Caco-2 (cell line): ENCODE results near the gene FAM167B. TPM values are rescaled to one million over a fixed set of nuclear protein-coding genes. Genes with fewer than 3 reads are reported as not detected.

Experiments used
- BruUV-seq: library from RNA; stranded (reverse); fragments of 400-500 nt; replicated peaks from 2 replicates; lab custom pipeline; 2021; lab: Mats Ljungman, UMichigan
- CTCF ChIA-PET: fragments of 300-600 bp; sonication (Branson Sonifier 250); formaldehyde crosslinking; loops from one replicate; lab custom pipeline; 2022; ENCODE audit warnings: antibody characterized with exemption; lab: Charles Lee
- POLR2A ChIA-PET: fragments of 300-600 bp; sonication (Branson Sonifier 250); formaldehyde crosslinking; loops from one replicate; lab custom pipeline; 2022; ENCODE audit warnings: antibody characterized with exemption; lab: Charles Lee
- DNase-seq, 2 experiments: peaks; one replicate each; pipeline versions ENCODE4 v3.0.0 to v3.0.0-alpha.2; 2020 to 2022
- H3K27me3 ChIP-seq: replicated peaks from 2 replicates; pipeline ENCODE4 v1.6.0; 2011; ENCODE audit warnings: low read length; ENCODE audit not compliant: control insufficient read depth, insufficient read depth
- H3K36me3 ChIP-seq: 2 replicates; pipeline ENCODE4 v1.5.1; 2011; ENCODE audit warnings: low read length; ENCODE audit not compliant: control insufficient read depth, insufficient read depth
- H3K4me1 ChIP-seq: fragments of 250-450 bp; sonication (Bioruptor Pico); 2 replicates; pipeline ENCODE4 v1.5.1; 2020; ENCODE audit warnings: mild to moderate bottlenecking
- H3K4me3 ChIP-seq: 2 replicates; pipeline ENCODE4 v1.5.1; 2011; ENCODE audit warnings: low read depth, mild to moderate bottlenecking, control low read depth, low read length
- H3K9me3 ChIP-seq: fragments of 250-450 bp; sonication (Bioruptor Pico); 2 replicates; pipeline ENCODE4 v1.5.1; 2020; ENCODE audit warnings: mild to moderate bottlenecking, moderate library complexity
- H3K27ac Mint-ChIP-seq: one replicate; pipeline ENCODE4 v1.8.0; 2022; ENCODE audit warnings: mixed read lengths; ENCODE audit not compliant: unreplicated experiment
- H3K27me3 Mint-ChIP-seq: one replicate; pipeline ENCODE4 v1.8.0; 2022; ENCODE audit warnings: mixed read lengths; ENCODE audit not compliant: insufficient read depth, unreplicated experiment
- H3K36me3 Mint-ChIP-seq: one replicate; pipeline ENCODE4 v1.8.0; 2022; ENCODE audit warnings: mild to moderate bottlenecking, mixed read lengths; ENCODE audit not compliant: insufficient read depth, unreplicated experiment
- H3K4me1 Mint-ChIP-seq: one replicate; pipeline ENCODE4 v1.8.0; 2022; ENCODE audit warnings: low read depth, mixed read lengths; ENCODE audit not compliant: unreplicated experiment
- H3K4me3 Mint-ChIP-seq: one replicate; pipeline ENCODE4 v1.8.0; 2022; ENCODE audit warnings: mild to moderate bottlenecking, moderate library complexity, mixed read lengths; ENCODE audit not compliant: unreplicated experiment
- H3K9me3 Mint-ChIP-seq: one replicate; pipeline ENCODE4 v1.8.0; 2022; ENCODE audit warnings: mixed read lengths; ENCODE audit not compliant: unreplicated experiment
- CTCF ChIP-seq, 2 experiments: fragments of 200-600 bp in 1 of 2; IDR thresholded peaks; 1 replicate in 1 of 2; 2 replicates in 1 of 2; pipeline versions ENCODE4 v1.5.1 to v1.8.0; 2011 to 2022; ENCODE audit warnings: antibody characterized with exemption in 1 of 2, control low read depth in 1 of 2, inconsistent platforms in 1 of 2, low read depth in 1 of 2, low read length in 1 of 2, mild to moderate bottlenecking in 1 of 2, moderate library complexity in 1 of 2; ENCODE audit not compliant: insufficient read depth in 1 of 2, severe bottlenecking in 1 of 2, unreplicated experiment in 1 of 2
- intact Hi-C: fragments of 100-400 bp; cut with micrococcal nuclease; formaldehyde crosslinking; loops from one replicate; pipeline ENCODE4 v1.10.0; 2022; ENCODE audit not compliant: unreplicated experiment
- total RNA-seq: library from RNA; stranded (reverse); gene quantifications from 2 replicates; pipeline ENCODE4 v1.2.3, GENCODE V29; 2022

FAM167B gene
- total RNA-seq, 1 experiment from 2014 or later, result 0.34 TPM

- Mint-ChIP-seq H3K9me3 (no peaks in the 10 kb centered on the region), H3K4me1 (no peaks in the 10 kb centered on the region), H3K27me3 (no peaks in the 10 kb centered on the region), H3K36me3 (no peaks in the 10 kb centered on the region), H3K4me3 (no peak overlapping the region), H3K27ac (no peak overlapping the region)
- ChIA-PET POLR2A (interaction anchor here (0.6 to 0.7 kb wide), 2 partner anchors 9 to 97 kb away, joined by 3 to 4 read pairs; partner anchors contain the start of gene MARCKSL1), CTCF (no interaction called here)
- DNase-seq, result no peak
- Histone ChIP-seq H3K4me1 (no peaks in the 10 kb centered on the region), H3K27me3 (no peaks in the 10 kb centered on the region), H3K36me3 (no peaks in the 10 kb centered on the region), H3K9me3 (no peaks in the 10 kb centered on the region), H3K4me3 (no peak overlapping the region)
- intact Hi-C loops, result no loop called here
- TSS peak; percentile 36 for BruUV-seq
- no peak for TF ChIP-seq CTCF (IDR thresholded peaks at IDR 0.05; ENCODE audit: insufficient read depth in 1 of 2, low read depth in 1 of 2, low read length in 1 of 2, severe bottlenecking in 1 of 2, unreplicated experiment in 1 of 2)
Observed at GRCh38 chr1:32239337-32239736, 7.7 kb upstream of the FAM167B start.

- intact Hi-C loops, result loop anchor here (5.0 kb wide), 1 partner anchor 83 kb away; no protein-coding TSS in a partner anchor
- no TSS peak for BruUV-seq
- Histone ChIP-seq H3K36me3 (no peaks in the 10 kb centered on the region), H3K4me3 (no peak overlapping the region; the same call in 1 of the 2 replicates), H3K9me3 (no peaks in the 10 kb centered on the region), H3K4me1 (no peaks in the 10 kb centered on the region), H3K27me3 (no peaks in the 10 kb centered on the region)
- ChIA-PET CTCF (interaction anchor here (1.2 to 1.7 kb wide), 2 partner anchors 40 to 51 kb away, joined by 5 to 8 read pairs; partner anchors contain the start of gene HDAC1), POLR2A (interaction anchor here (0.6 to 1.0 kb wide), 3 partner anchors 60 to 401 kb away, joined by 3 to 5 read pairs (median 4); partner anchors contain the start of genes MARCKSL1 and TXLNA)
- Mint-ChIP-seq H3K9me3 (no peaks in the 10 kb centered on the region), H3K4me1 (no peaks in the 10 kb centered on the region), H3K36me3 (no peaks in the 10 kb centered on the region), H3K4me3 (peak overlapping the region; percentile 79), H3K27me3 (no peaks in the 10 kb centered on the region), H3K27ac (no peak overlapping the region)
- DNase-seq, result no peak
- no peak for TF ChIP-seq CTCF (IDR thresholded peaks at IDR 0.05; ENCODE audit: insufficient read depth in 1 of 2, low read depth in 1 of 2, low read length in 1 of 2, severe bottlenecking in 1 of 2, unreplicated experiment in 1 of 2)
Observed at GRCh38 chr1:32239790-32240139, 7.3 kb upstream of the FAM167B start.

- Histone ChIP-seq H3K27me3 (no peaks in the 10 kb centered on the region), H3K36me3 (no peaks in the 10 kb centered on the region), H3K9me3 (no peaks in the 10 kb centered on the region), H3K4me3 (peak overlapping the region; percentile 56), H3K4me1 (no peaks in the 10 kb centered on the region)
- H3K36me3 Mint-ChIP-seq, result no peaks in the 10 kb centered on the region
- intact Hi-C loops, result loop anchor here (5.0 kb wide), 1 partner anchor 82 kb away; no protein-coding TSS in a partner anchor
- DNase-seq, result peak; percentile 61 to 72
- POLR2A ChIA-PET, result interaction anchor here (0.6 to 1.0 kb wide), 5 partner anchors 25 to 523 kb away, joined by 3 to 5 read pairs (median 4); partner anchors contain the start of genes MARCKSL1 and TXLNA
- H3K4me3 Mint-ChIP-seq, result peak overlapping the region; percentile 79
- no peaks in the 10 kb centered on the region for H3K9me3 Mint-ChIP-seq
- no peak for TF ChIP-seq CTCF (IDR thresholded peaks at IDR 0.05; ENCODE audit: insufficient read depth in 1 of 2, low read depth in 1 of 2, low read length in 1 of 2, severe bottlenecking in 1 of 2, unreplicated experiment in 1 of 2)
- H3K27ac Mint-ChIP-seq, result peak overlapping the region; percentile 83
- H3K27me3 Mint-ChIP-seq, result no peaks in the 10 kb centered on the region
- no TSS peak for BruUV-seq
- CTCF ChIA-PET, result interaction anchor here (0.6 to 2.4 kb wide), 4 partner anchors 13 to 51 kb away, joined by 5 to 11 read pairs (median 7); partner anchors contain the start of gene HDAC1
- no peaks in the 10 kb centered on the region for H3K4me1 Mint-ChIP-seq
Observed at GRCh38 chr1:32240140-32240951, 6.7 kb upstream of the FAM167B start.
